CD4-positive, alpha-beta T cell (primary cell): ENCODE measurements around the gene MTF2. TPM values are rescaled to one million over a fixed set of nuclear protein-coding genes. Genes with fewer than 3 reads are reported as not detected.
A peak's percentile ranks its signal among the peaks of the same experiment; 100 is the strongest.

Experiments
- ATAC-seq: fragments of 200-7000 bp; cut with Tn5 transposase; one replicate; pipeline ENCODE4 v1.10.0; 2022; ENCODE audit warnings: mild to moderate bottlenecking; ENCODE audit not compliant: poor library complexity
- CTCF ChIA-PET: fragments of 350-600 bp; sonication (Branson Sonifier 250); formaldehyde crosslinking; loops from one replicate; lab custom pipeline; 2021; ENCODE audit warnings: antibody characterized with exemption, inconsistent platforms; lab: Charles Lee
- POLR2A ChIA-PET: fragments of 350-600 bp; sonication (Branson Sonifier 250); formaldehyde crosslinking; loops from one replicate; lab custom pipeline; 2021; ENCODE audit warnings: antibody characterized with exemption, inconsistent platforms; lab: Charles Lee
- DNase-seq, 14 experiments: peaks; one replicate each; pipeline ENCODE4 v3.0.0-alpha.2; 2013 to 2020; ENCODE audit warnings: mixed read lengths in 2 of 14
- H3K27ac ChIP-seq, 2 donors: one replicate each; pipeline versions ENCODE4 v1.5.1 to v1.7.0; 2013; ENCODE audit warnings: low read length in 2 of 2, low read depth in 1 of 2, mild to moderate bottlenecking in 1 of 2
- H3K27me3 ChIP-seq, 2 experiments: 1 replicate in 1 of 2; 2 replicates in 1 of 2; pipeline versions ENCODE4 v1.6.1 to v1.7.0; 2013; ENCODE audit warnings: low read length in 2 of 2, control low read depth in 1 of 2, mild to moderate bottlenecking in 1 of 2, moderate library complexity in 1 of 2; ENCODE audit not compliant: insufficient read depth in 2 of 2, control insufficient read depth in 1 of 2
- H3K36me3 ChIP-seq: one replicate; pipeline ENCODE4 v1.6.1; 2013; ENCODE audit warnings: low read length, control low read depth; ENCODE audit not compliant: insufficient read depth
- H3K4me1 ChIP-seq: one replicate; pipeline ENCODE4 v1.6.1; 2013; ENCODE audit warnings: low read length, control low read depth; ENCODE audit not compliant: insufficient read depth
- H3K4me3 ChIP-seq: one replicate; pipeline ENCODE4 v1.5.1; 2013; ENCODE audit warnings: mild to moderate bottlenecking, low read length, moderate library complexity
- H3K9me3 ChIP-seq, 2 experiments: 1 replicate in 1 of 2; 2 replicates in 1 of 2; pipeline versions ENCODE4 v1.6.1 to v1.7.0; 2013; ENCODE audit warnings: low read length in 2 of 2, mild to moderate bottlenecking in 2 of 2, control low read depth in 1 of 2, moderate library complexity in 1 of 2; ENCODE audit not compliant: control insufficient read depth in 1 of 2, insufficient read depth in 1 of 2
- H3K27ac Mint-ChIP-seq: one replicate; pipeline ENCODE4 v1.8.0; 2020; ENCODE audit warnings: mixed read lengths
- H3K27me3 Mint-ChIP-seq: one replicate; pipeline ENCODE4 v1.8.0; 2021; ENCODE audit warnings: mixed read lengths
- H3K36me3 Mint-ChIP-seq: one replicate; pipeline ENCODE4 v1.8.0; 2021; ENCODE audit warnings: low read depth, mixed read lengths
- H3K4me1 Mint-ChIP-seq: one replicate; pipeline ENCODE4 v1.8.0; 2021; ENCODE audit warnings: low read depth, mixed read lengths
- H3K4me3 Mint-ChIP-seq: one replicate; pipeline ENCODE4 v1.8.0; 2020; ENCODE audit warnings: mild to moderate bottlenecking, mixed read lengths
- H3K9me3 Mint-ChIP-seq: one replicate; pipeline ENCODE4 v1.8.0; 2020; ENCODE audit warnings: mixed read lengths
- intact Hi-C, 2 experiments: fragments of 100-400 bp; cut with DNase I in 1 of 2; cut with micrococcal nuclease in 1 of 2; formaldehyde crosslinking; loops; one replicate each; pipeline versions ENCODE4 v1.15.1 to v1.9.0; 2023 to 2025; cut with DNase I, micrococcal nuclease
- total RNA-seq, 174 experiments: library from RNA in 2 of 174; stranded (reverse) in 2 of 174; gene quantifications; one replicate each; pipeline ENCODE4 v1.2.3 and lab custom pipeline; 2021 to 2026
- TF ChIP-seq, protein P1 (sequence below): fragments of 200-600 bp; IDR thresholded peaks from one replicate; pipeline ENCODE4 v1.8.0; 2022; ENCODE audit warnings: antibody characterized with exemption, mild to moderate bottlenecking

Gene MTF2
- total RNA-seq, 2 experiments from 2014 or later, result 37.9 to 39.3 TPM

DNA sequence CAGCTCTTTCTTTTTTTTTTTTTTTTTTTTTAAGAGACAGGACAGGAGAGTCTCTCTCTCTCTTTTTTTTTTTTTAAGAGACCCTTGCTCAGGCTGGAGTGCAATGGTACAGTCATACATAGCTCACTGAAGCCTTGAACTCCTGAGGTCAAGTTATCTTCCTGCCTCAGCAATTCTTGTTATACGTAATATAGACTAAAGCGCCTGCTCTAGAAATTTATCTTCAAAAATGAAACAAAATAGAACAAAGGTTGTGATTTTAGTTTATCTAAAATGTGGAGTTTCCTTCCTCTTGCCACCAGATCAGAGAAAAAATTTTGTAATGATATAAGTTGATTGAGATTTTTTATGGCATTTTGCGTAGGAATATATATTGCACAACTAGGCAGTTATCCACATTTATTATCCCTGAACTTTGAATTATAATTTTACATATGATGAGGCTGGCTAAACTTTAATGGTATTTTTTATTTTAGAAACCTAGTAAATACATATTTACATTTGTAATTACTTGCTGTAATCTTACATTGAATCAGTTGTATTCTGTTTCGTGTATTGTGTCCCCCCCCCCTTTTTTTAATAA lies 44.2 kb downstream of the MTF2 start:
- peaks cover 67% of the 10 kb centered on the region for H3K36me3 Mint-ChIP-seq

DNA sequence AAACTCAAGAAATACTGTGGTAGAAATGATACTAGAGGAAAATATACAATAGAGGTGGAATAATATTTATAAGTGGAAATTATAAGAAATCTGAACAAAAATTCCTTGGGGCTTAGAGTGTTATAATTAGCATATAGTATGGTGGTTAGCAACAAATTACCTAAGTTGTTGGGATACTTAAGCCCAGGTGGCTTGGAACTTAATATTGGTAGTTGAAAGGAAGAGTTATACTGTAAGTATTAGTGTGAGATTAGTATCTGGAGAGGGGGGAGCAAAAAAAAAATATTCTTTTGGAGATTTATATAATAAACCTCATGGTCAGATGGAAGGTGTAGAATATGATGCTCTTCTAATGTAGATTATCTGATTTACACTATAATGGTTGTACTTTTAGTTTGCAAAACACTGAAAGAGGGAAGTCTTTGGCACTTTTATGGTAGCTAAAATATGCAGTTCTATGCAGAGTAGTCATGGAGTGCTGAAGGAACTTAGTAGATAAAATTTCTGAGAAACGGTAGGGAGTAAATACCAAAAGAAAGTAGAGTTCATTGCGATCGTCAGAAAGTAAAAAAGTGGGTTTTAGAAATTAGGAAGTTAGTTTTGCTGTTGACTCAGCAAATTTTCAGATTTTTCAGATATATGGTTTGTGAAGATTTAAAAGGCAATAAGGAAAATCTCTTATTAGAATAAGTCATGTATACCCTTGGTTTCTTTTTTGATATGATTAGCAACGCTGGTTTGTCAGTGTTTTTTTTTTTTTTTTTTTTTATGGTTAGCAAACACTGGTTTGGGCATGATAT lies 45.7 kb downstream of the MTF2 start:
- Histone ChIP-seq H3K4me1 (no peaks in the 10 kb centered on the region), H3K9me3 (no peaks in the 10 kb centered on the region), H3K27me3 (no peaks in the 10 kb centered on the region), H3K4me3 (no peak overlapping the region), H3K36me3 (peaks cover 32% of the 10 kb centered on the region), H3K27ac (no peak overlapping the region)
- ChIA-PET POLR2A (no interaction called here), CTCF (no interaction called here)
- H3K4me1 Mint-ChIP-seq, result peaks cover 21% of the 10 kb centered on the region
- TF ChIP-seq, protein P1, sequence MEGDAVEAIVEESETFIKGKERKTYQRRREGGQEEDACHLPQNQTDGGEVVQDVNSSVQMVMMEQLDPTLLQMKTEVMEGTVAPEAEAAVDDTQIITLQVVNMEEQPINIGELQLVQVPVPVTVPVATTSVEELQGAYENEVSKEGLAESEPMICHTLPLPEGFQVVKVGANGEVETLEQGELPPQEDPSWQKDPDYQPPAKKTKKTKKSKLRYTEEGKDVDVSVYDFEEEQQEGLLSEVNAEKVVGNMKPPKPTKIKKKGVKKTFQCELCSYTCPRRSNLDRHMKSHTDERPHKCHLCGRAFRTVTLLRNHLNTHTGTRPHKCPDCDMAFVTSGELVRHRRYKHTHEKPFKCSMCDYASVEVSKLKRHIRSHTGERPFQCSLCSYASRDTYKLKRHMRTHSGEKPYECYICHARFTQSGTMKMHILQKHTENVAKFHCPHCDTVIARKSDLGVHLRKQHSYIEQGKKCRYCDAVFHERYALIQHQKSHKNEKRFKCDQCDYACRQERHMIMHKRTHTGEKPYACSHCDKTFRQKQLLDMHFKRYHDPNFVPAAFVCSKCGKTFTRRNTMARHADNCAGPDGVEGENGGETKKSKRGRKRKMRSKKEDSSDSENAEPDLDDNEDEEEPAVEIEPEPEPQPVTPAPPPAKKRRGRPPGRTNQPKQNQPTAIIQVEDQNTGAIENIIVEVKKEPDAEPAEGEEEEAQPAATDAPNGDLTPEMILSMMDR, result no peak
- DNase-seq (no peak), ATAC-seq (no peak)
- peaks cover 57% of the 10 kb centered on the region for H3K36me3 Mint-ChIP-seq
- H3K4me3 Mint-ChIP-seq, result no peak overlapping the region
- H3K27ac Mint-ChIP-seq, result peak overlapping the region; percentile 6
- no peaks in the 10 kb centered on the region for H3K9me3 Mint-ChIP-seq
- intact Hi-C loops, result loop anchor here in 1 of 2 experiments (10.0 kb wide), 1 partner anchor 50 kb away; no protein-coding TSS in a partner anchor
- no peaks in the 10 kb centered on the region for H3K27me3 Mint-ChIP-seq

More for the DNA sequence above, 44.2 kb downstream of the MTF2 start:
- H3K27me3 ChIP-seq, result no peaks in the 10 kb centered on the region
- ATAC-seq, result no peak
- CTCF ChIA-PET, result interaction anchor here (0.7 kb wide), 1 partner anchor 60 kb away, joined by 4 read pairs; no protein-coding TSS in a partner anchor
- Mint-ChIP-seq H3K27me3 (no peaks in the 10 kb centered on the region), H3K4me3 (no peak overlapping the region), H3K9me3 (no peaks in the 10 kb centered on the region), H3K4me1 (peaks cover 21% of the 10 kb centered on the region), H3K27ac (no peak overlapping the region)
- H3K9me3 ChIP-seq, result no peaks in the 10 kb centered on the region
- intact Hi-C loops, result loop anchor here in 1 of 2 experiments (10.0 kb wide), 1 partner anchor 52 kb away; no protein-coding TSS in a partner anchor
- DNase-seq, result no peak
- H3K36me3 ChIP-seq, result peaks cover 30% of the 10 kb centered on the region
- H3K4me3 ChIP-seq, result no peak overlapping the region
- POLR2A ChIA-PET, result no interaction called here
- TF ChIP-seq, protein P1, result no peak
- H3K4me1 ChIP-seq, result no peaks in the 10 kb centered on the region
- H3K27ac ChIP-seq, result no peak overlapping the region

- H3K27me3 ChIP-seq, result no peaks in the 10 kb centered on the region
- Mint-ChIP-seq H3K4me3 (no peak overlapping the region), H3K36me3 (peaks cover 44% of the 10 kb centered on the region), H3K27me3 (no peaks in the 10 kb centered on the region), H3K4me1 (peaks cover 7% of the 10 kb centered on the region), H3K27ac (no peak overlapping the region), H3K9me3 (no peaks in the 10 kb centered on the region)
- intact Hi-C loops, result loop anchor here (5.0 to 10.0 kb wide), 2 partner anchors 45 to 47 kb away; no protein-coding TSS in a partner anchor
- ChIA-PET CTCF (no interaction called here), POLR2A (no interaction called here)
- no peaks in the 10 kb centered on the region for H3K9me3 ChIP-seq
- H3K4me1 ChIP-seq, result no peaks in the 10 kb centered on the region
- TF ChIP-seq, protein P1, result no peak
- no peak overlapping the region for H3K27ac ChIP-seq
- ATAC-seq (no peak), DNase-seq (no peak)
- H3K4me3 ChIP-seq, result no peak overlapping the region
- peaks cover 40% of the 10 kb centered on the region for H3K36me3 ChIP-seq
Observed at GRCh38 chr1:93129507-93130099, 50.5 kb downstream of the MTF2 start.
